Neuronal stem cell (in vitro differentiated cells): Measurements from ENCODE around the gene REPIN1.
A peak's percentile ranks its signal among the peaks of the same experiment; 100 is the strongest.

Experiments used
- DNase-seq: peaks from one replicate; pipeline ENCODE4 v3.0.0-alpha.2; 2013; ENCODE audit warnings: low spot score
- H2AFZ ChIP-seq: one replicate; pipeline ENCODE4 v1.6.1; 2013; ENCODE audit warnings: mild to moderate bottlenecking, low read length, inconsistent platforms
- H2AK5ac ChIP-seq: 2 replicates; pipeline ENCODE4 v1.6.1; 2013; ENCODE audit warnings: low read depth, mild to moderate bottlenecking, inconsistent platforms, low read length, moderate library complexity, mixed read lengths
- H2BK120ac ChIP-seq: 2 replicates; pipeline ENCODE4 v1.6.1; 2013; ENCODE audit warnings: low read depth, mild to moderate bottlenecking, inconsistent platforms, low read length, moderate library complexity, mixed read lengths
- H2BK12ac ChIP-seq: one replicate; pipeline ENCODE4 v1.6.1; 2013; ENCODE audit warnings: low read length, inconsistent platforms
- H2BK15ac ChIP-seq: 2 replicates; pipeline ENCODE4 v1.6.1; 2013; ENCODE audit warnings: mild to moderate bottlenecking, low read length, inconsistent platforms, mixed read lengths
- H2BK5ac ChIP-seq: one replicate; pipeline ENCODE4 v1.6.1; 2013; ENCODE audit warnings: inconsistent platforms, mild to moderate bottlenecking, low read length, moderate library complexity
- H3K14ac ChIP-seq: one replicate; pipeline ENCODE4 v1.6.1; 2013; ENCODE audit warnings: low read length, inconsistent platforms
- H3K18ac ChIP-seq: 2 replicates; pipeline ENCODE4 v1.6.1; 2013; ENCODE audit warnings: low read length, inconsistent platforms
- H3K23ac ChIP-seq: 2 replicates; pipeline ENCODE4 v1.6.1; 2013; ENCODE audit warnings: low read depth, mild to moderate bottlenecking, mixed read lengths, low read length, inconsistent platforms; ENCODE audit not compliant: poor library complexity
- H3K27ac ChIP-seq: replicated peaks from 3 replicates; pipeline ENCODE4 v1.5.1; 2013; ENCODE audit warnings: low read length, inconsistent platforms
- H3K27me3 ChIP-seq, 3 experiments: 2 replicates each; pipeline ENCODE4 v1.6.1; 2013; ENCODE audit warnings: low read length in 3 of 3, mild to moderate bottlenecking in 2 of 3, inconsistent platforms in 1 of 3, low read depth in 1 of 3, mixed read lengths in 1 of 3, moderate library complexity in 1 of 3; ENCODE audit not compliant: control insufficient read depth in 3 of 3, insufficient read depth in 3 of 3
- H3K36me3 ChIP-seq, 2 donors: replicated peaks in 1 of 2; 2 replicates each; pipeline ENCODE4 v1.6.1; 2013; ENCODE audit warnings: low read length in 2 of 2; ENCODE audit not compliant: control insufficient read depth in 2 of 2, insufficient read depth in 2 of 2
- H3K4ac ChIP-seq: 2 replicates; pipeline ENCODE4 v1.6.1; 2013; ENCODE audit warnings: inconsistent platforms, mild to moderate bottlenecking, low read length, moderate library complexity
- H3K4me1 ChIP-seq, 2 donors: 1 replicate in 1 of 2; 2 replicates in 1 of 2; pipeline ENCODE4 v1.6.1; 2013; ENCODE audit warnings: low read length in 2 of 2, low read depth in 1 of 2; ENCODE audit not compliant: control insufficient read depth in 2 of 2, insufficient read depth in 1 of 2
- H3K4me2 ChIP-seq: one replicate; pipeline ENCODE4 v1.6.1; 2013; ENCODE audit warnings: mild to moderate bottlenecking, low read length, inconsistent platforms; ENCODE audit not compliant: insufficient read depth, poor library complexity, severe bottlenecking
- H3K4me3 ChIP-seq, 2 donors: 2 replicates each; pipeline ENCODE4 v1.5.1; 2013; ENCODE audit warnings: low read length in 2 of 2, mild to moderate bottlenecking in 2 of 2, inconsistent platforms in 1 of 2, moderate library complexity in 1 of 2
- H3K79me1 ChIP-seq: one replicate; pipeline ENCODE4 v1.6.1; 2013; ENCODE audit warnings: low read depth, mild to moderate bottlenecking, inconsistent platforms, low read length, moderate library complexity
- H3K9ac ChIP-seq: one replicate; pipeline ENCODE4 v1.6.1; 2013; ENCODE audit warnings: mild to moderate bottlenecking, low read depth, low read length, inconsistent platforms; ENCODE audit not compliant: poor library complexity
- H3K9me3 ChIP-seq, 2 donors: replicated peaks in 1 of 2; 2 replicates each; pipeline versions ENCODE3 to v1.6.1; 2013; ENCODE audit warnings: low read length in 2 of 2, mild to moderate bottlenecking in 2 of 2, inconsistent platforms in 1 of 2, low read depth in 1 of 2, mixed read lengths in 1 of 2, moderate library complexity in 1 of 2; ENCODE audit not compliant: control insufficient read depth in 2 of 2, insufficient read depth in 1 of 2
- H4K8ac ChIP-seq: one replicate; pipeline ENCODE4 v1.6.1; 2013; ENCODE audit warnings: low read depth, mild to moderate bottlenecking, inconsistent platforms, low read length, moderate library complexity
- H4K91ac ChIP-seq: one replicate; pipeline ENCODE4 v1.6.1; 2013; ENCODE audit warnings: low read length, low read depth, mild to moderate bottlenecking, inconsistent platforms; ENCODE audit not compliant: poor library complexity
- WGBS, 2 donors: extraction: QIAGEN DNeasy Blood & Tissue Kit; methylation state at CpG; one replicate each; pipeline ENCODE4 v1.1.7; 2013; ENCODE audit warnings: missing lambda C conversion rate in 2 of 2, mixed read lengths in 1 of 2; ENCODE audit not compliant: insufficient read length in 2 of 2, insufficient replicate concordance in 1 of 2; ENCODE audit errors: extremely low coverage in 2 of 2; 5-methylcytosine and 5-hydroxymethylcytosine counted together

REPIN1 gene

DNA sequence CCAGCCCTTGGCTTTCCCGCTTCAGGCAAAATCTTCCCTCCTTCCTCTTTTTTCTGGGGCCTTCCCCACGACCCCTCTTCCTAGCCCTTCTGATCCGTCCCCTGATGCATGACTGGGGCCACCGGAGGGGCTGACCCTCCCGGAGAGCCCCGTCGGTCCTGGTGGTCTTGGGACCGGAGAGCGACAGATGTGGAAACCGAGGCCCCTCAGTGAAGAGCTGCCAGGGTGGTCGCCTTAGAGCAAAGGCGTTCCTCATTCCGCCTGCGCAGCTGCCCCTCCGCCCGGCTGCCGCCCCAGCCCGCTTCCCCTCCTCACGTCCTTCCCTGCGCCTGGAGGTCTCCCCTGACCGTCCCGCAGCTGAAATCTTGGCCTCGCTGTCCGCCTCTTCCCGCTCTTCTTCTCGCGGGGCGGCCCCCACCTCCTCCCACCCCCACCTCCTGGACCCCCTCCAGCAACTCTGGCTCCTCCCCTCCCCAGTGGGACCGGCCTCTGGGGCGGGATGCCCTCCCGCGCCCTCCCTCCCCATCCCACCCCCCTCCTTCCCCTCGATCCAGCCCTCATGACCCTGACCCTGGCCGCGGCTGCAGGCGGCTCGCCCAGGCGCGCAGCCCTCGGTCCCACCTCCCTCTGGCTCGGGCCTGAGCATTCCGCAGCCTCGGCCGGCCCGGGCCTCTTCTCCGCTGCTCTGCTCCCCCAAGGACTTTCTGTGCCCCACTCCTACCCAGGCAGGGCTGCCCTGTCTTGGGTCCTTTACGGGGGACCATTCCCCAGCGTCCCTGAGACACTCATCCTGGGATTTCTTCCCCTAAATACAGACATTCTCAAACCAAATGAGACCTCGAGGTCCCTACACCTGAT lies 27.1 kb upstream of the REPIN1 start, which contains the start of gene RARRES2:
RARRES2 (minus strand) TSS at position 367 of the 858 bp plus-strand sequence. CDS start 1,020 bp downstream, outside the sequence.
- H3K23ac ChIP-seq = peak within 1 kb of the TSS; percentile 61
- no peak within 1 kb of the TSS for H2BK12ac ChIP-seq
- H3K9me3 ChIP-seq = peaks cover 3 to 5% of the 10 kb centered on the region in 2 donors
- no peak within 1 kb of the TSS for H3K4ac ChIP-seq
- H2AK5ac ChIP-seq = peak within 1 kb of the TSS; percentile 36
- no peak within 1 kb of the TSS for H4K91ac ChIP-seq
- no peak within 1 kb of the TSS for H4K8ac ChIP-seq
- no peak within 1 kb of the TSS for H3K27ac ChIP-seq
- H3K4me3 ChIP-seq = peak within 1 kb of the TSS; percentile 43 to 70
- H3K18ac ChIP-seq = peak within 1 kb of the TSS; percentile 89
- peak within 1 kb of the TSS; percentile 30 for H3K9ac ChIP-seq
- H3K4me1 ChIP-seq = peaks cover 10% of the 10 kb centered on the region in 2 donors
- no peak within 1 kb of the TSS for H2BK120ac ChIP-seq
- DNase-seq = no peak
- WGBS, 2 donors = no CpG with 5 or more reads among the region's 49 CpGs
- H2BK15ac ChIP-seq = peak within 1 kb of the TSS; percentile 77
- no peaks in the 10 kb centered on the region for H3K36me3 ChIP-seq
- H3K14ac ChIP-seq = no peak within 1 kb of the TSS
- H3K79me1 ChIP-seq = no peaks in the 10 kb centered on the region
- H2BK5ac ChIP-seq = peak within 1 kb of the TSS; percentile 43
- H3K27me3 ChIP-seq = peaks cover 13 to 49% (median 37%) of the 10 kb centered on the region in 3 experiments
- H3K4me2 ChIP-seq = peak within 1 kb of the TSS; percentile 75
- H2AFZ ChIP-seq = peak within 1 kb of the TSS; percentile 86

GRCh38 chr7:150342121-150342408 lies 26.6 kb upstream of the REPIN1 start:
- H2AFZ ChIP-seq = peak overlapping the region; percentile 86
- no peak overlapping the region for H3K27ac ChIP-seq
- no peak overlapping the region for H4K91ac ChIP-seq
- H3K4me2 ChIP-seq = no peak overlapping the region
- H3K23ac ChIP-seq = no peak overlapping the region
- H3K27me3 ChIP-seq = peaks cover 13 to 49% (median 37%) of the 10 kb centered on the region in 3 experiments
- H3K79me1 ChIP-seq = no peaks in the 10 kb centered on the region
- WGBS, 2 donors = no CpG with 5 or more reads among the region's 9 CpGs
- no peak for DNase-seq
- H3K9me3 ChIP-seq = peaks cover 3 to 5% of the 10 kb centered on the region in 2 donors
- H3K4ac ChIP-seq = no peak overlapping the region
- H2BK15ac ChIP-seq = no peak overlapping the region
- no peak overlapping the region for H3K9ac ChIP-seq
- H2BK120ac ChIP-seq = no peak overlapping the region
- no peak overlapping the region for H2BK12ac ChIP-seq
- H3K4me3 ChIP-seq = peak overlapping the region in 1 of 2 donors; percentile 43
- H3K14ac ChIP-seq = no peak overlapping the region
- peaks cover 10% of the 10 kb centered on the region in 2 donors for H3K4me1 ChIP-seq
- no peak overlapping the region for H2BK5ac ChIP-seq
- no peak overlapping the region for H4K8ac ChIP-seq
- H3K36me3 ChIP-seq = no peaks in the 10 kb centered on the region
- no peak overlapping the region for H2AK5ac ChIP-seq
- H3K18ac ChIP-seq = no peak overlapping the region

GRCh38 chr7:150343225-150343624 lies 25.4 kb upstream of the REPIN1 start:
- H2BK120ac ChIP-seq = no peak overlapping the region
- no peaks in the 10 kb centered on the region for H3K79me1 ChIP-seq
- no peak overlapping the region for H3K18ac ChIP-seq
- H3K14ac ChIP-seq = no peak overlapping the region
- H3K4me3 ChIP-seq = no peak overlapping the region
- no peak overlapping the region for H2BK15ac ChIP-seq
- H2BK12ac ChIP-seq = no peak overlapping the region
- H3K4me2 ChIP-seq = no peak overlapping the region
- no peak overlapping the region for H3K23ac ChIP-seq
- H3K9me3 ChIP-seq = peaks cover 3 to 5% of the 10 kb centered on the region in 2 donors
- no peak overlapping the region for H4K8ac ChIP-seq
- no peak overlapping the region for H4K91ac ChIP-seq
- no peak overlapping the region for H2AK5ac ChIP-seq
- H2AFZ ChIP-seq = no peak overlapping the region
- H3K36me3 ChIP-seq = no peaks in the 10 kb centered on the region
- peaks cover 7 to 10% of the 10 kb centered on the region in 2 donors for H3K4me1 ChIP-seq
- H2BK5ac ChIP-seq = no peak overlapping the region
- DNase-seq = no peak
- no peak overlapping the region for H3K9ac ChIP-seq
- H3K4ac ChIP-seq = no peak overlapping the region
- no CpG with 5 or more reads among the region's 2 CpGs for WGBS, 2 donors
- H3K27me3 ChIP-seq = peaks cover 13 to 49% (median 37%) of the 10 kb centered on the region in 3 experiments
- no peak overlapping the region for H3K27ac ChIP-seq

GRCh38 chr7:150344299-150344698 lies 24.3 kb upstream of the REPIN1 start:
- H3K9ac ChIP-seq = no peak overlapping the region
- no peak overlapping the region for H4K8ac ChIP-seq
- H3K27ac ChIP-seq = no peak overlapping the region
- H4K91ac ChIP-seq = no peak overlapping the region
- H2BK12ac ChIP-seq = no peak overlapping the region
- no peak overlapping the region for H3K4ac ChIP-seq
- H2AK5ac ChIP-seq = no peak overlapping the region
- no peak overlapping the region for H2BK5ac ChIP-seq
- no peak overlapping the region for H3K4me3 ChIP-seq
- no peak overlapping the region for H2BK120ac ChIP-seq
- no peaks in the 10 kb centered on the region for H3K79me1 ChIP-seq
- H3K23ac ChIP-seq = no peak overlapping the region
- no peak overlapping the region for H3K14ac ChIP-seq
- DNase-seq = no peak
- no peak overlapping the region for H2BK15ac ChIP-seq
- no peaks in the 10 kb centered on the region for H3K36me3 ChIP-seq
- no peak overlapping the region for H3K4me2 ChIP-seq
- H3K9me3 ChIP-seq = peaks cover 3 to 7% of the 10 kb centered on the region in 2 donors
- no peak overlapping the region for H3K18ac ChIP-seq
- H3K4me1 ChIP-seq = peaks cover 7 to 10% of the 10 kb centered on the region in 2 donors
- peaks cover 13 to 43% (median 31%) of the 10 kb centered on the region in 3 experiments for H3K27me3 ChIP-seq
- H2AFZ ChIP-seq = no peak overlapping the region
